Heart left ventricle (tissue), 13 donors: Measurements from ENCODE around the gene SIX2.

ENCODE experiments used
- POLR2A ChIP-seq, 2 donors: fragments of 450-650 bp; IDR thresholded peaks; one replicate each; pipeline ENCODE4 v1.6.1; 2017; ENCODE audit warnings: antibody characterized with exemption in 2 of 2, mild to moderate bottlenecking in 2 of 2, moderate library complexity in 2 of 2
- TF ChIP-seq, protein P1 (sequence below), 12 donors: fragments of 200-600 bp; sonication (generic) in 4 of 12; IDR thresholded peaks; one replicate each; pipeline versions ENCODE4 v1.5.0 to v1.8.0; 2018 to 2022; ENCODE audit warnings: antibody characterized with exemption in 12 of 12, mild to moderate bottlenecking in 5 of 12
- donor health status: ischemic (EF 13 %, LVEDD 7.1; RV severe dilation, severe dysfunction).
- donor health status: DM: no; HTN: yes; CAD: no.
- donor health status: DM: no; HTN: no; CAD: no.
- donor health status: ischemic (EF 25% LVEDD 6.9; RV normal size, moderate dysfunction).
- donor health status: ischemic (EF 25% LVEDD 5.7; RV mildly dilated, moderate dysfunction).
- donor health status: ischemic (EF 35%, LVEDD 5.7; RV mildly dilated, moderate dysfunction).
- donor health status: nonischemic (EF 11% LVEDD 7.7; RV severe dilation, severe dysfunction).
- donor health status: DM: yes; HTN: yes; CAD: no.
- donor health status: PGD.
- donor health status: ischemic (EF 29% LVEDD 5.4; RV normal size, mild dysfunction).
- donor health status: nonischemic (EF 23%, LVEDD 6.1; RV moderate dilation, normal function).

DNA sequence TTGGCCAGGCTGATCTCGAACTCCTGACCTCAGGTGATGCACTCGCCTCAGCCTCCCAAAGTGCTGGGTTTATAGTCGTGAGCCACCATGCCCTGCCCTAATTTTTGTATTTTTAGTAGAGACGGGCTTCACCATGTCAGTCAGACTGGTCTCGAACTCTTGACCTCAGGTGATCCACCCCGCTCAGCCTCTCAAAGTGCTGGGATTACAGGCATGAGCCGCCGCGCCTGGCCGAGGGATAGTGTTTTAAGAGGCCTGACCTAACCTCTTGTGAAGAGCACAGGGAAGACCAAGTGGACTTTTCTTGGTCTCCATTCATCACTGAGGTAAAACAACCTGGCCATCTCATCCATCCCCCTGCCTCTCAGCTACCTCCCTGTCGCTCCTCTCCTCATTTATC lies 29.7 kb downstream of the SIX2 start:
- TF ChIP-seq, protein P1, sequence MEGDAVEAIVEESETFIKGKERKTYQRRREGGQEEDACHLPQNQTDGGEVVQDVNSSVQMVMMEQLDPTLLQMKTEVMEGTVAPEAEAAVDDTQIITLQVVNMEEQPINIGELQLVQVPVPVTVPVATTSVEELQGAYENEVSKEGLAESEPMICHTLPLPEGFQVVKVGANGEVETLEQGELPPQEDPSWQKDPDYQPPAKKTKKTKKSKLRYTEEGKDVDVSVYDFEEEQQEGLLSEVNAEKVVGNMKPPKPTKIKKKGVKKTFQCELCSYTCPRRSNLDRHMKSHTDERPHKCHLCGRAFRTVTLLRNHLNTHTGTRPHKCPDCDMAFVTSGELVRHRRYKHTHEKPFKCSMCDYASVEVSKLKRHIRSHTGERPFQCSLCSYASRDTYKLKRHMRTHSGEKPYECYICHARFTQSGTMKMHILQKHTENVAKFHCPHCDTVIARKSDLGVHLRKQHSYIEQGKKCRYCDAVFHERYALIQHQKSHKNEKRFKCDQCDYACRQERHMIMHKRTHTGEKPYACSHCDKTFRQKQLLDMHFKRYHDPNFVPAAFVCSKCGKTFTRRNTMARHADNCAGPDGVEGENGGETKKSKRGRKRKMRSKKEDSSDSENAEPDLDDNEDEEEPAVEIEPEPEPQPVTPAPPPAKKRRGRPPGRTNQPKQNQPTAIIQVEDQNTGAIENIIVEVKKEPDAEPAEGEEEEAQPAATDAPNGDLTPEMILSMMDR (IDR thresholded peaks at IDR 0.05), result no peak
- TF ChIP-seq POLR2A (IDR thresholded peaks at IDR 0.05), result no peak
